ENCODE data around the gene COG5.

DNA sequence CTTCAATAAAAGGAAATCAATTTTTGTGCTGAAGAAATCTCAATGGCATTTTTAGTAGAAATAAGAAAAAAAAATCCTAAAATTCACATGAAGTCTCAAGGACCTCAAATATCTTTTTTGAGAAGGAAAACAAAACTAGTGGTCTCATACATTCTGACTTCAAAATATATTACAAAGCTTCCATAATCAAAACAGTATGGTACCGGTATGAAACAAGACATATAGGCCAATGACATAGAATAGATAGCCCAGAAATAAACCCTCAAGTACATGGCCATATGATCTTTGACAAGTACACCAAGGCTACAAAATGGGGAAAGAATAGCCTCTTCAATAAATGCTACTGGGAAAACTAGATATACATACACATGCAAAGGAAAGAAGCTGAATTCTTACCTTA lies 225.6 kb downstream of the COG5 start:
- TF ChIP-seq, protein P1, sequence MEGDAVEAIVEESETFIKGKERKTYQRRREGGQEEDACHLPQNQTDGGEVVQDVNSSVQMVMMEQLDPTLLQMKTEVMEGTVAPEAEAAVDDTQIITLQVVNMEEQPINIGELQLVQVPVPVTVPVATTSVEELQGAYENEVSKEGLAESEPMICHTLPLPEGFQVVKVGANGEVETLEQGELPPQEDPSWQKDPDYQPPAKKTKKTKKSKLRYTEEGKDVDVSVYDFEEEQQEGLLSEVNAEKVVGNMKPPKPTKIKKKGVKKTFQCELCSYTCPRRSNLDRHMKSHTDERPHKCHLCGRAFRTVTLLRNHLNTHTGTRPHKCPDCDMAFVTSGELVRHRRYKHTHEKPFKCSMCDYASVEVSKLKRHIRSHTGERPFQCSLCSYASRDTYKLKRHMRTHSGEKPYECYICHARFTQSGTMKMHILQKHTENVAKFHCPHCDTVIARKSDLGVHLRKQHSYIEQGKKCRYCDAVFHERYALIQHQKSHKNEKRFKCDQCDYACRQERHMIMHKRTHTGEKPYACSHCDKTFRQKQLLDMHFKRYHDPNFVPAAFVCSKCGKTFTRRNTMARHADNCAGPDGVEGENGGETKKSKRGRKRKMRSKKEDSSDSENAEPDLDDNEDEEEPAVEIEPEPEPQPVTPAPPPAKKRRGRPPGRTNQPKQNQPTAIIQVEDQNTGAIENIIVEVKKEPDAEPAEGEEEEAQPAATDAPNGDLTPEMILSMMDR (IDR thresholded peaks at IDR 0.05), result no peak
- TF ChIP-seq FOSL2 (IDR thresholded peaks at IDR 0.05; ENCODE audit: borderline replicate concordance, low read depth), result no peak
- TF ChIP-seq, protein P2, sequence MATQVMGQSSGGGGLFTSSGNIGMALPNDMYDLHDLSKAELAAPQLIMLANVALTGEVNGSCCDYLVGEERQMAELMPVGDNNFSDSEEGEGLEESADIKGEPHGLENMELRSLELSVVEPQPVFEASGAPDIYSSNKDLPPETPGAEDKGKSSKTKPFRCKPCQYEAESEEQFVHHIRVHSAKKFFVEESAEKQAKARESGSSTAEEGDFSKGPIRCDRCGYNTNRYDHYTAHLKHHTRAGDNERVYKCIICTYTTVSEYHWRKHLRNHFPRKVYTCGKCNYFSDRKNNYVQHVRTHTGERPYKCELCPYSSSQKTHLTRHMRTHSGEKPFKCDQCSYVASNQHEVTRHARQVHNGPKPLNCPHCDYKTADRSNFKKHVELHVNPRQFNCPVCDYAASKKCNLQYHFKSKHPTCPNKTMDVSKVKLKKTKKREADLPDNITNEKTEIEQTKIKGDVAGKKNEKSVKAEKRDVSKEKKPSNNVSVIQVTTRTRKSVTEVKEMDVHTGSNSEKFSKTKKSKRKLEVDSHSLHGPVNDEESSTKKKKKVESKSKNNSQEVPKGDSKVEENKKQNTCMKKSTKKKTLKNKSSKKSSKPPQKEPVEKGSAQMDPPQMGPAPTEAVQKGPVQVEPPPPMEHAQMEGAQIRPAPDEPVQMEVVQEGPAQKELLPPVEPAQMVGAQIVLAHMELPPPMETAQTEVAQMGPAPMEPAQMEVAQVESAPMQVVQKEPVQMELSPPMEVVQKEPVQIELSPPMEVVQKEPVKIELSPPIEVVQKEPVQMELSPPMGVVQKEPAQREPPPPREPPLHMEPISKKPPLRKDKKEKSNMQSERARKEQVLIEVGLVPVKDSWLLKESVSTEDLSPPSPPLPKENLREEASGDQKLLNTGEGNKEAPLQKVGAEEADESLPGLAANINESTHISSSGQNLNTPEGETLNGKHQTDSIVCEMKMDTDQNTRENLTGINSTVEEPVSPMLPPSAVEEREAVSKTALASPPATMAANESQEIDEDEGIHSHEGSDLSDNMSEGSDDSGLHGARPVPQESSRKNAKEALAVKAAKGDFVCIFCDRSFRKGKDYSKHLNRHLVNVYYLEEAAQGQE (IDR thresholded peaks at IDR 0.05; ENCODE audit: low read depth, low read length), result no peak
- TF ChIP-seq FOXM1 (IDR thresholded peaks at IDR 0.05; ENCODE audit: low read depth), result no peak
- TF ChIP-seq, protein P3, sequence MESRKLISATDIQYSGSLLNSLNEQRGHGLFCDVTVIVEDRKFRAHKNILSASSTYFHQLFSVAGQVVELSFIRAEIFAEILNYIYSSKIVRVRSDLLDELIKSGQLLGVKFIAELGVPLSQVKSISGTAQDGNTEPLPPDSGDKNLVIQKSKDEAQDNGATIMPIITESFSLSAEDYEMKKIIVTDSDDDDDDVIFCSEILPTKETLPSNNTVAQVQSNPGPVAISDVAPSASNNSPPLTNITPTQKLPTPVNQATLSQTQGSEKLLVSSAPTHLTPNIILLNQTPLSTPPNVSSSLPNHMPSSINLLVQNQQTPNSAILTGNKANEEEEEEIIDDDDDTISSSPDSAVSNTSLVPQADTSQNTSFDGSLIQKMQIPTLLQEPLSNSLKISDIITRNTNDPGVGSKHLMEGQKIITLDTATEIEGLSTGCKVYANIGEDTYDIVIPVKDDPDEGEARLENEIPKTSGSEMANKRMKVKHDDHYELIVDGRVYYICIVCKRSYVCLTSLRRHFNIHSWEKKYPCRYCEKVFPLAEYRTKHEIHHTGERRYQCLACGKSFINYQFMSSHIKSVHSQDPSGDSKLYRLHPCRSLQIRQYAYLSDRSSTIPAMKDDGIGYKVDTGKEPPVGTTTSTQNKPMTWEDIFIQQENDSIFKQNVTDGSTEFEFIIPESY (IDR thresholded peaks at IDR 0.05; ENCODE audit: borderline replicate concordance, low read depth), result no peak
- no peak for TF ChIP-seq NRF1 (IDR thresholded peaks at IDR 0.05; ENCODE audit: low read depth, low read length)

Measured in SK-N-SH (cell line).